GM23338 (cell line): ENCODE measurements around the gene AKNA. TPM values are rescaled to one million over a fixed set of nuclear protein-coding genes. Genes with fewer than 3 reads are reported as not detected.

Source experiments
- ATAC-seq: fragments of 200-7000 bp; cut with Tn5 transposase; 3 replicates; pipeline ENCODE4 v1.9.1; 2020
- DNase-seq: peaks from one replicate; pipeline ENCODE4 v3.0.0-alpha.2; 2015; ENCODE audit warnings: low spot score
- H2AFZ ChIP-seq: fragments of 200-600 bp; sonication (generic); 2 replicates; pipeline ENCODE4 v1.8.0; 2016; ENCODE audit warnings: antibody characterized with exemption, mild to moderate bottlenecking, moderate library complexity
- H3F3A ChIP-seq: fragments of 200-600 bp; sonication (generic); replicated peaks from 2 replicates; pipeline ENCODE4 v1.8.0; 2017; ENCODE audit warnings: antibody characterized with exemption, mixed run types, low read depth
- H3K27ac ChIP-seq: fragments of 200-600 bp; sonication (generic); 2 replicates; pipeline ENCODE4 v1.6.1; 2016; ENCODE audit warnings: low read depth
- H3K27me3 ChIP-seq: fragments of 200-600 bp; sonication (generic); 2 replicates; pipeline ENCODE4 v1.8.0; 2016; ENCODE audit warnings: mild to moderate bottlenecking, mixed run types, moderate library complexity; ENCODE audit not compliant: insufficient read depth
- H3K36me3 ChIP-seq: fragments of 200-600 bp; sonication (generic); 2 replicates; pipeline ENCODE4 v1.8.0; 2016; ENCODE audit warnings: mild to moderate bottlenecking; ENCODE audit not compliant: insufficient read depth
- H3K4me1 ChIP-seq: fragments of 200-600 bp; sonication (generic); 2 replicates; pipeline ENCODE4 v1.8.0; 2016; ENCODE audit warnings: mild to moderate bottlenecking, moderate library complexity; ENCODE audit not compliant: insufficient read depth
- H3K4me2 ChIP-seq: fragments of 200-600 bp; sonication (generic); 2 replicates; pipeline ENCODE4 v1.7.1; 2017; ENCODE audit warnings: mixed run types
- H3K4me3 ChIP-seq: fragments of 200-600 bp; sonication (generic); 2 replicates; pipeline ENCODE4 v1.6.1; 2016; ENCODE audit warnings: mixed run types
- H3K79me2 ChIP-seq: fragments of 200-600 bp; sonication (generic); replicated peaks from 2 replicates; pipeline ENCODE4 v1.8.0; 2017; ENCODE audit warnings: mild to moderate bottlenecking; ENCODE audit not compliant: insufficient read depth
- H3K9me2 ChIP-seq: fragments of 200-600 bp; sonication (generic); 2 replicates; pipeline ENCODE4 v1.8.0; 2017; ENCODE audit not compliant: insufficient read depth
- H4K20me1 ChIP-seq: fragments of 200-600 bp; sonication (generic); replicated peaks from 2 replicates; pipeline ENCODE4 v1.8.0; 2017; ENCODE audit warnings: mild to moderate bottlenecking; ENCODE audit not compliant: insufficient read depth
- H3K27ac Mint-ChIP-seq: 2 replicates; pipeline ENCODE4 v1.8.0; 2020; ENCODE audit warnings: inconsistent platforms, mild to moderate bottlenecking, moderate library complexity, mixed read lengths
- H3K27me3 Mint-ChIP-seq: 3 replicates; pipeline ENCODE4 v1.8.0; 2022; ENCODE audit warnings: low read depth, mild to moderate bottlenecking, moderate library complexity, mixed read lengths, inconsistent platforms; ENCODE audit not compliant: insufficient read depth, poor library complexity
- H3K36me3 Mint-ChIP-seq: 3 replicates; pipeline ENCODE4 v1.8.0; 2021; ENCODE audit warnings: low read depth, mild to moderate bottlenecking, inconsistent platforms, moderate library complexity, mixed read lengths
- H3K4me1 Mint-ChIP-seq: 3 replicates; pipeline ENCODE4 v1.8.0; 2020; ENCODE audit warnings: mild to moderate bottlenecking, inconsistent platforms, mixed read lengths
- H3K4me3 Mint-ChIP-seq: 3 replicates; pipeline ENCODE4 v1.8.0; 2021; ENCODE audit warnings: moderate library complexity, mild to moderate bottlenecking, inconsistent platforms, mixed read lengths
- H3K9me3 Mint-ChIP-seq: 3 replicates; pipeline ENCODE4 v1.8.0; 2020; ENCODE audit warnings: moderate library complexity, mild to moderate bottlenecking, inconsistent platforms, mixed read lengths
- CREB1 ChIP-seq: fragments of 250-450 bp; sonication (Bioruptor Pico); IDR thresholded peaks from 2 replicates; pipeline ENCODE4 v1.5.0; 2020; ENCODE audit warnings: low read depth, mild to moderate bottlenecking, moderate library complexity
- CTCF ChIP-seq, 2 experiments: fragments of 200-600 bp in 1 of 2; sonication (generic) in 1 of 2; conservative IDR thresholded peaks; 2 replicates each; pipeline versions ENCODE4 v1.5.1 to v1.6.1; 2016 to 2017; ENCODE audit warnings: antibody characterized with exemption in 2 of 2, low read depth in 2 of 2, mild to moderate bottlenecking in 2 of 2, moderate library complexity in 1 of 2
- ETS1 ChIP-seq: IDR thresholded peaks from 2 replicates; pipeline ENCODE4 v1.6.1; 2016; ENCODE audit warnings: antibody characterized with exemption
- EZH2 ChIP-seq: fragments of 200-600 bp; sonication (generic); IDR thresholded peaks from one replicate; pipeline ENCODE4 v1.8.0; 2017; ENCODE audit warnings: antibody characterized with exemption, mild to moderate bottlenecking, low read depth; ENCODE audit not compliant: unreplicated experiment
- EZH2phosphoT487 ChIP-seq: fragments of 200-600 bp; sonication (generic); IDR thresholded peaks from one replicate; pipeline ENCODE4 v1.8.1; 2018; ENCODE audit warnings: antibody characterized with exemption; ENCODE audit not compliant: unreplicated experiment
- JUNB ChIP-seq: IDR thresholded peaks from one replicate; pipeline ENCODE4 v1.6.1; 2016; ENCODE audit warnings: antibody characterized with exemption; ENCODE audit not compliant: unreplicated experiment
- POLR2AphosphoS5 ChIP-seq: IDR thresholded peaks from 2 replicates; pipeline ENCODE4 v1.6.1; 2016; ENCODE audit warnings: antibody characterized with exemption, low read depth
- ZNF114 ChIP-seq: fragments of 250-450 bp; sonication (Bioruptor Pico); IDR thresholded peaks from 2 replicates; pipeline ENCODE4 v1.5.0; 2020; ENCODE audit warnings: mild to moderate bottlenecking, moderate library complexity
- ZNF462 ChIP-seq: fragments of 250-450 bp; sonication (Bioruptor Pico); IDR thresholded peaks from 2 replicates; pipeline ENCODE4 v1.5.0; 2020; ENCODE audit warnings: mild to moderate bottlenecking, moderate library complexity
- polyA plus RNA-seq: library from polyadenylated mRNA; unstranded; fragments of >200 nt; fragmentation: Nextera tagmentation; extraction: Ambion mirVana; gene quantifications from 2 replicates; pipeline ENCODE4 v1.2.1, GENCODE V29; 2016
- total RNA-seq: library from RNA; depleted of rRNA; stranded (reverse); fragments of >200 nt; shearing (Covaris generic); gene quantifications from 2 replicates; pipeline ENCODE4 v1.2.3, GENCODE V29; 2014

Gene AKNA
- total and polyA plus RNA-seq, 2 experiments from 2014 or later = 9.0 to 28.1 TPM

- Mint-ChIP-seq H3K4me3 (no peak overlapping the region), H3K27ac (no peak overlapping the region), H3K9me3 (no peaks in the 10 kb centered on the region), H3K4me1 (no peaks in the 10 kb centered on the region), H3K27me3 (peaks cover 4% of the 10 kb centered on the region), H3K36me3 (peaks cover 64% of the 10 kb centered on the region)
- H2AFZ ChIP-seq = no peak overlapping the region
- H4K20me1 ChIP-seq = no peaks in the 10 kb centered on the region
- H3F3A ChIP-seq = no peaks in the 10 kb centered on the region
- H3K27me3 ChIP-seq = no peaks in the 10 kb centered on the region
- DNase-seq (no peak), ATAC-seq (no peak)
- H3K36me3 ChIP-seq = peaks cover 29% of the 10 kb centered on the region; the same call in 1 of the 2 replicates
- H3K4me1 ChIP-seq = no peaks in the 10 kb centered on the region
- no peak overlapping the region for H3K4me3 ChIP-seq
- TF ChIP-seq EZH2 (no peak), CREB1 (no peak), ETS1 (no peak), CTCF (conservative IDR thresholded peaks at IDR 0.05; ENCODE audit: low read depth in 2 of 2) (no peak), POLR2AphosphoS5 (no peak), ZNF114 (CRISPR knock-in tag) (no peak), EZH2phosphoT487 (no peak), ZNF462 (CRISPR knock-in tag) (no peak), JUNB (no peak)
- no peak overlapping the region for H3K27ac ChIP-seq
- H3K79me2 ChIP-seq = no peaks in the 10 kb centered on the region
- H3K4me2 ChIP-seq = no peak overlapping the region
- H3K9me2 ChIP-seq = no peaks in the 10 kb centered on the region
Measured at GRCh38 chr9:114357360-114357759, 30.4 kb downstream of the AKNA start.
